NCI-H774 (cell line): ENCODE results near the gene MEGF9.

Source experiments
- DNase-seq: peaks from one replicate; lab custom pipeline; 2025; lab: John Stamatoyannopoulos, UW

The MEGF9 gene

GRCh38 chr9:120730654-120731514, 16.6 kb upstream of the MEGF9 start:
- no peak for DNase-seq

DNA sequence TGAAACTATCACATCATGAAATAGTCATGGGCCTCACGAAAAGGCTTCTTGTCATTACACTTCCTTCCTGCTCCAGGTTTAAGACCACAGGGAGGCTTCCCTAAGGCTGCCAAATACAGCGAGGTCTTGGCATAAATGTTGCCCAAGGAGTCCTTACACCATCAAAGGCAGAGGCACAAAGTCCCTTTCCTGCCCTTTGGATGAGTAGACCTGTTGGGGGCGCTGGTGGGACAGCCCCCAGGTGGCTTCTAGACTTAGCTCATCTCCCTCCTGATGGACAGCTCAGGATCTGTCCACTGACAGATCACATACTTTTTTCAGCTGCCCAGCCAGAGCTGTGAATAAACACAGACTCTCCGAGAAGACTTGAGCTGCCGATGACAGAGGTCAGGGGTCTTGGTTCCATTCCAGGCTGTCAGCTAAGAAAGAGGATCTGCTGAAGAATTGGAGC, 15.5 kb upstream of the MEGF9 start:
- DNase-seq = no peak

DNA sequence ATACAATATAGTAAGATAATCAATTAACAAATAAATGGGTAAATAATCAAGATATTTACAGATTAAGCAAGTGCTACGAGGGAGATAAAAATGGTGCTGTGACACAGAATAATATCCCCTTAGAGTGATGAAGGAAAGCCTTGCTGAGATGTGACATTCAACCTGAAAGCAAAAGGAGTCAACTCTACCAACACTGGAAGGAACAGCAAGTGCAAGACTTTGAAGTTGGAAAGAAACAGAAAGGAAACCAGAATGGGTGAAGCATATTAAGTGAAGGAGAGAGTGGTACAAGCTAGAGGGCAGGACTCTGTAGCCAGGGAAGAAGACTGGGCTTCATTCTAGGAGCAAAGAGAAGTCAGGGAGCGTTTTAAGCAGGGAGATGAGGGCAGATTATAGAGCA, 12.2 kb upstream of the MEGF9 start:
- DNase-seq = no peak

- DNase-seq = no peak
These were observed 11.6 kb upstream of the MEGF9 start for GRCh38 chr9:120725907-120726306.

DNA sequence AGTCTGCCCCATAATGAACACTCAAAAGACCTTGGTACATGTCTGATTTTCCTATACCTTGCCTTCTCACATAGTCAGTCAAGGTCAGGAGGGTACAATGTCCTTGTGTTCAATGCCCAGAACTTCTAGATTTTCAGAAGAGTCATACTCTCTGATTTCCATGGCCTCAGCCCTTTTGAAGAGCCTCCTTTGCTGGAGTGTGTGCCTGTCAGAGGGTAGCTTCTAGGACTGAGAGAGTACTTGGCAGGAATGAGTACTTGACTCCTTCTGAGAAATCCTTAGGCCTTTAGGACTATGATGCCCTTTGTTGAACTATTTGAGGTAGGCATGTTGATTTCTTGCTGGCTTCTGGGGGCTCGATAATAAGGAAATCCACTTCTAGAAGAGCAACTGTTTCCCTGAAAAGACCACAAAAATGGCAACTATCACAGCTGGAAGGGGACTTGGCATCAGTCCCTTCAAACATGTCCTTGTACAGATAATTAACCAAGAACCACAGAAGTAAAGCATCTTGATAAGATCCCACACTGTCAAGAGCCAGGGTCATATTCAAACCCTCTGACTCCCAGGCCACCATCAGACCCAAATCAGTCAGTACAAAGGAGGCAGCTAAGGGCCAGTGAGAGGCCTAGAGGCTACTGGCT, 10.6 kb upstream of the MEGF9 start:
- no peak for DNase-seq

GRCh38 chr9:120723565-120723964, 9.3 kb upstream of the MEGF9 start:
- DNase-seq = peak; percentile 19

DNA sequence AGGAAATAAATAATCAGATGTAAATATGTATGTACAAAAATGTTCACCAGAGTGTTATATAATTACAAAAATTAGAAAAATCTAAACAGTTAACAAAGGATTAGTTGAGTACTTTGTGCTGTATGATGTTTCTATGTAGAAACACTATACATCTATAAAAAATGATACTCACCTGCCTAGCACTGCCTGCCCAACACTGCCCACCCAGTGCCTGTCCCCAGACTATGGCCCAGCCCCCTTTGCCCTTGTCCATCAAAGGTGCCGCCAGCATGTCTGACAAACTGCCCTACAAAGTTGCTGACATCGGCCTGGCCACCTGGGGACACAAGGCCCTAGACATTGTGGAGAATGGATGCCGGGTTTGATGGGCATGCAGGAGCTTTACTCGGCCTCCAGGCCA, 6.1 kb upstream of the MEGF9 start:
- DNase-seq = no peak

- DNase-seq = no peak
These were observed 4.0 kb upstream of the MEGF9 start for GRCh38 chr9:120718316-120718715.

DNA sequence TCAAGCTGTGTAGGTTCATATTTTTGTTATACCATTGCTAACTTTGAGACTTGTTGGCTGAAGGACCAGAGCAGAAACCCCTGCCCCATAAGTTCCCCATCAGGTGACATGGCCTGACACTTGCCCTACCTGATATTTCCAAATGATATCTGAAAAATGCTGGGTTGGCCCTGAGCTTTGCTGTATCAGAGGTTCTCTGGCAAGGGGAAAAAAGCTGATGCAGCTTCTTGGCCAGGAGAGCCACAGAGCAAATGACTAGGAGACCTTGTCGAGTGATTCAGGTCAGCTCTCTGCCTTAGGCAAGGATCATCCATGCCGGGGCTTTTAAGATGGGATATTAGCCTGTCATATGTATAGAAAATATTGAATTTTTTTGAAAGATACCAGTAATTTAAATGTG, 2.9 kb upstream of the MEGF9 start:
- no peak for DNase-seq

DNA sequence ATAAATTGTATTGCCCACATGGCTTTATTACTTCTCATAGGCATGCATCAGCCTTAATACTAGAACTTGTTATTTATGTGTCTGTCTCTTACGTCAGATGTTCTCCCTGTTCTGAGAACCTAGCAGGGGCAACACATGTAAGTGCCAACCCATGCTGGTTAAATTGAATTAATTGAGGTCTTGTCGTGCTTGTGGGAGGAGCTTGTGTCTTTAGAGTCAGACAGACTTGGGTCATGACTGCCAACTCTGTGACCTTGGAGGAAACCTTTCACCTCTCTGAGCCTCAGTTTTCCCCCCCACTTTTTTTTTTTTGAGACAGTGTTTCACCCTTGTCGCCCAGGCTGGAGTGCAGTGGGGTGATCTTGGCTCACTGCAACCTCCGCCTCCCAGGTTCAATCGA, 2.2 kb upstream of the MEGF9 start:
- DNase-seq = no peak

- no peak for DNase-seq
These were observed 1.2 kb upstream of the MEGF9 start for GRCh38 chr9:120715389-120715924.

DNA sequence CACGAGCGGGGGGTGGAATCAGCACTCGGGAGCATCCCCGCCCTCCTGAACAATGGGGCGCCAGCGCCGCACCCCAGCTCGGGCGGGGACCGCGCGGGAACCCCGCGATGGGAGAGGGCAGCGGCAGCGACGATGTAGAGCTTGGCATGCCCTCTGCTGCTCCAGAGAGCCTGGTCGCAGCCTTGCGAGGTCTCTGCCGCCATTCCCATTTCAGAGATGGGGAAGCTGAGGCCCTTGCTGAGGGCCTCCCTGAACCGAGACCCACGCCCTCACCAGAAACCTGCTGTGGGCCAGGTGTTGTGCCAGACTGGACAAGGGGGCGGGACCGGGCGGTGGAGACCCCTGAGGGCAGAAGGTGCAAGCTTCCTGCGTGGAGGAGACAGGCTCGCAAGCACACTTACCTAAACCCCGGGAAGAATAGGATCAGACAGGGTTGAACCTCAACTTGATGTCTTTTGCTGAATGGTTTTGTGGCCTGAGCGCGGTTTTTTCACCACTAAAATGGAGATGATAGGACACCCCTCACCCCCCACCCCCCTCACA, 647 bp upstream of the MEGF9 start:
- no peak for DNase-seq

- DNase-seq = no peak
These were observed 798 bp downstream of the MEGF9 start for GRCh38 chr9:120713257-120714087.

DNA sequence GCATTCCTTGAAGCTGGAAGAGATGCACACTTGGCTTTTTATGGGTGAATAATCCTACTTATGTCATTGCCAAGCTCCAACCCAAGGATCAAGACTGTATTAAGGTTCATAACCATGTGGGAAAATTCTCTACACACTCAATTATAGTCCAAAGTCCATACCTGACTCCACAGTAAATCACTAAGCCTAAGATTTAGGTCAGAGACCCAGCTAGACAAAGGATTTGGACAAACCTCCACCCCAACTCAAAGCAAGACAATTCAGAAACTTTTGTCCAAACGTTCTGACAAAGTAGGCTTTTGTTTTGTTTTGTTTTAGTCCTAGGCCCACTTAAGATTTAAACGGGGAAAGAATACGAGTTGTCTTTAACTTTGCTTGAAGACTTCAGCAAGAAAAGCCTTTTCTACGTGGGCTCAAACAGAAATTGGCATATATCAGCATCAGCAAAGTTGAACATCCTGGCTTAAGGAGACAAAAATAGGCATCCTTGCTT, 1.7 kb downstream of the MEGF9 start:
- no peak for DNase-seq

GRCh38 chr9:120711841-120712538, 2.3 kb downstream of the MEGF9 start:
- no peak for DNase-seq

DNA sequence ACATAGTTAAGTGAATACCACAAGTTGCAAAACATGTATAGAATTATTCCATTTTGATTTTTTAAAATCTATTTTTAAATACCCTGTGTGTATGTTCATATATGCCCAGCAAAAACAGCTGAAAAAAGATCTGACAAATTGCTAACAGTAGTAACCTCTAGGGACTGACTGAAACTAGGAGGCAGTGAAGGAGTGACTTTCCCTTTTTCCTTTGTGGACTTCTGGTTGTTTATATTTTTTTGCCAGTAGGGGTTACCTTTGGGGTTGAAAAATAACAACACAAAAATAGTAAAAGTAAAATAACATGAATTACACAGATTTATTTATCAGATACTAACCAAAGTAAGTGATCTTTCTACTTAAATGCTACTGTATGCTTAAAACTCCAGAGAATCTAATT, 2.9 kb downstream of the MEGF9 start:
- no peak for DNase-seq

DNA sequence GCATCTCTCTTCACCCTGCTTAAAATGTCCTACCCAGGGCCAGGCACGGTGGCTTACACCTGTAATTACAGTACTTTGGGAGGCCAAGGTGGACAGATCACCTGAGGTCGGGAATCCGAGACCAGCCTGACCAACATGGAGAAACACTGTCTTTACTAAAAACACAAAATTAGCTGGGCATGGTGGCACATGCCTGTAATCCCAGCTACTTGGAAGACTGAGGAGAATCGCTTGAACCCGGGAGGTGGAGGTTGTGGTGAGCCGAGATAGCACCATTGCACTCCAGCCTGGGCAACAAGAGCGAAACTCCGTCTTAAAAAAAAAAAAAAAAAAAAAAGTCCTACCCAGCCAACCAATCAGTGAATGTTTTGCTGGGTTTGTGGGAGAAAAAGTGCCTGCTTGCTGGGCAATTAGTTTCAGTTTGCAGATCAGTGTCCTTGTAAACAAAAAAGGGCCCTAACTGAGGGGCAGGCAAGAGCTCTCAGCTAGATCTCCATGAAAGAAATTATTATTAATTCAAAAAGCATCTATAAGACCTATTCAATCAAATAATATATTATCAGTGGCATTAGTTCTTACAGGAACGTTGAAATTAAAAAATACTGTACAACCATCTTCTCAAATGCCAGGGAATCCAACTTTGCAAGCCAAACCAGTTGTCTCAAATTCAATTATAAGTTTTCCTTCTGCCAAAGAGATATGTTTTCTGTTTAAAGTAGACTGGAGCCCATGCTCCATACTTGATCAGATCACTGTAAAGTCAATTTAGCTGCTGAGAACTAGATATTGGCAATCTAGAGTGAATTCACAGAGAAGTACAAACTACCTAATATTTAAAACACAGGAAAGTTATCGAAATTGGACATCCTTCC, 3.9 kb downstream of the MEGF9 start:
- DNase-seq = peak; percentile 61

GRCh38 chr9:120708526-120709224, 5.6 kb downstream of the MEGF9 start:
- no peak for DNase-seq

DNA sequence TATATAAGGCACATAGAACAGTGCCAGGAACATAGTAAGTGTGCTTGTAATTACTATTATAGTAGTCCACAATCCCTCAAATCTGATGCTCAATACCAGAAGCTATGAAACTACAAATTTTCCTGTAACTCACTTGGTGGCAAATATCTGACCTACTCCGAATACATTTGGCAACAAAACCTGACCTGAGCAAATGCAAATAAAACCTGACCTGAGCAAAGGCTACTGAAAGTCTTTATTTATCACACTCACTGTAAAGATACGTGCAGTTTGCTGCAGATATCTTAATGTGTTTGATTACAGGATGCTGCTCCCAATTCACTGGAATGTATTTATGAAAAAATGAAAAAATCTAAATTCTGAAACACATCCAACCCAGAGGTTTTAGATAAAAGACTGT, 7.1 kb downstream of the MEGF9 start:
- no peak for DNase-seq

DNA sequence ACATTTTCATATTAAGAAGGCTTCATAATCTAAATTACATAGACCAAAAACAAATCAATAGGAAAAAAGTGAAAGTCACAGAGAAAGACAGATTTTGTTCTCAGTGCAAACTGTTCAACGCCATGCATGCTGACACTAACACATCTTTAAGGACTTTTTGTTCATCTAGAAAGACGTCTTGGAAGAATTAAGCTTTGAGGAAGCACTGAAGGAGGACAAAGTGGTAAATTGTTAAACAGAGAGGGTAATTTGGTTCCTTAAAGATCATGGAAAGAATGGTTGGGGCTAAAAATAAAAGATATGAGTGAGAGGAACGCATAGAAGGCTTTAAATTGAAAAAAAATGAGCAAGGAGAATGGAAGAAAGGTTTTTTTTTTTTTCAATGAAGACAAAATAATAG, 9.1 kb downstream of the MEGF9 start:
- DNase-seq = no peak
